PFSK-1 (cell line): Measurements from ENCODE around the gene SORL1-AS1.

Experiments used
- POLR2AphosphoS5 ChIP-seq: IDR thresholded peaks from 2 replicates; pipeline ENCODE4 v1.6.1; 2012; ENCODE audit warnings: low read depth, mild to moderate bottlenecking, control low read depth, low read length, moderate library complexity
- REST ChIP-seq, 2 experiments: IDR thresholded peaks; 2 replicates each; pipeline versions ENCODE4 v1.6.1 to v1.8.0; 2011 to 2012; ENCODE audit warnings: low read depth in 2 of 2, low read length in 2 of 2, control low read depth in 1 of 2, inconsistent platforms in 1 of 2, mild to moderate bottlenecking in 1 of 2, moderate library complexity in 1 of 2; ENCODE audit not compliant: insufficient read depth in 1 of 2

DNA sequence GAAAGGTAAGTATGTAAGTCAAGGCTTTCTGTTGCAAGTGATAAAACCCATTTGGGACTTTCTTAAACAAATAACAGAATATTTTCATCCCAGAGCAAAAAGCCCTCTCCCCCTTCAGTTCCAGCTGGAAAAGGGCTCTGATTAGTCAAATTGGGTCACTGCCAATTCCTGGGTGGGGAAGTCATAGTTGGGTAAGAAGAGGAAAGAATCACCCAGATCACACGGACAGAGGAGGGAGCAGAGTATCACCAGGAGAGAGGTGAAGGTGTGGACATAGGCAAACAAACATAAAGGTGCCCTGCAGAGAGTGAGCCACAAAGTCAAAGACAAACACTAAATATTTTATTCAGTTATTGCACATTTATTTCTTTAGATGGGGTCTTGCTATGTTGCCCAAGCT, 36.9 kb downstream of the SORL1-AS1 start:
- TF ChIP-seq REST (IDR thresholded peaks at IDR 0.05; ENCODE audit: insufficient read depth in 1 of 2, low read depth in 2 of 2, low read length in 2 of 2) (no peak), POLR2AphosphoS5 (no peak)
